GM18858 (cell line): Measurements from ENCODE around the gene FAM83B.
"Not testable (repeated sequence)": the region's sequence is repeated elsewhere in the genome, so short reads cannot be mapped to it uniquely, and the experiment has no call there.

Experiments
- ATAC-seq: cut with Tn5 transposase; IDR thresholded peaks from one replicate; pipeline ENCODE4 v1.9.1; 2021; ENCODE audit not compliant: unreplicated experiment

FAM83B gene

GRCh38 chr6:54970337-54970736 lies 123.8 kb downstream of the FAM83B start:
- no peak for ATAC-seq

GRCh38 chr6:54971825-54972224 lies 125.3 kb downstream of the FAM83B start:
- ATAC-seq = no peak

GRCh38 chr6:54979161-54979560 lies 132.6 kb downstream of the FAM83B start:
- not testable (repeated sequence) for ATAC-seq

- ATAC-seq = no peak
Measured at GRCh38 chr6:54980511-54981275, 134.1 kb downstream of the FAM83B start.

- no peak for ATAC-seq
Measured at GRCh38 chr6:54981276-54981609, 134.7 kb downstream of the FAM83B start.

GRCh38 chr6:54981647-54982046 lies 135.1 kb downstream of the FAM83B start:
- ATAC-seq = no peak

- ATAC-seq = no peak
Measured at GRCh38 chr6:54987633-54988290, 141.2 kb downstream of the FAM83B start.

- no peak for ATAC-seq
Measured at GRCh38 chr6:54988576-54988975, 142.0 kb downstream of the FAM83B start.

- ATAC-seq = no peak
Measured at GRCh38 chr6:54990001-54990400, 143.4 kb downstream of the FAM83B start.
